ENCODE measurements around the gene CUL4A.

The CUL4A gene

DNA sequence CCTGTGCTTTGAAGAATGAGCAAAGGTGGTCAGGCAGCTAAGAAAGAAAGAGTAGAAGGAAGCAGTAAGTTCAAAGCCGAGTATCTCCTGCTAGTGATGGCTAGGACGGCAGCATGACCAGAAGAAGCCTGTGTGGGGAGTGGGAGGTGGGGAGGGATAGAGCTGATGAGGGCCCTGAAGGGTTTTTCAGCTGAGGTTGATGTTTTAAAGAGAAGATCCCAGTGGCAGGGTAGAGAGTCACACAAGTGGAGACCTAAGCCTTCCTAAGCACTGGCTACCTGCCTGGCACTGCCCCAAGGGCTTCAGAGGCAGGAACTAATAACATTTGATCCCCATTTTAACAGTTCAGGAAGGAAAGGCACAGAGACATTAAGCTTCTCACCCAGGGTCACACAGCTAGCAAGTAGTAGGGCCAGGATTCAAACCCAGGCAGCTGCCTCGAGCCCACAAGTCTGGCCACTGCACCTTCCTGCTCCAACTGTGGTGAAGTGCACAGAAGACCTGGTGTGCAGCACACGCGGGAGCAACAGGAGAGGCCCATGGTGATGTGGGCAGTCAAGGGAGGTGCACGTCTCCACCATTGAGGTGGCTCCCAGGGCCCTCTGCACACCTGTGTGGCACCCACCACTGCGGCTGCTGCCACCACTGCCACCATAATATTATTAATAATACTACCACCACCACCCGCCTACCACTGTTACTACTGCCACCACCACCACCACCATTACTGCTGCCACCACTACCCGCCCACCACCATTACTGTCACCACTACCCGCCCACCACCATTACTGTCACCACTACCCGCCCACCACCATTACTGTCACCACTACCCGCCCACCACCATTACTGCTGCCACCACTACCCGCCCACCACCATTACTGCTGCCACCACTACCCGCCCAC is 22.1 kb downstream of the CUL4A start:
- DNase-seq (ENCODE audit: extremely low spot score): no peak
- ChIA-PET CTCF (no interaction called here), POLR2A (no interaction called here)
- TF ChIP-seq PKNOX1 (IDR thresholded peaks at IDR 0.05) (no peak), SP1 (IDR thresholded peaks at IDR 0.05) (no peak), FOXA1 (IDR thresholded peaks at IDR 0.05) (no peak), FOXK2 (IDR thresholded peaks at IDR 0.05) (no peak), CTBP1 (IDR thresholded peaks at IDR 0.05; ENCODE audit: borderline replicate concordance) (no peak), TARDBP (IDR thresholded peaks at IDR 0.05) (no peak), ZNF384 (IDR thresholded peaks at IDR 0.05) (no peak), ARNT (IDR thresholded peaks at IDR 0.05) (no peak), L3MBTL2 (conservative IDR thresholded peaks at IDR 0.05) (no peak), NFRKB (IDR thresholded peaks at IDR 0.05) (no peak), BHLHE40 (IDR thresholded peaks at IDR 0.05; ENCODE audit: borderline replicate concordance) (no peak)

GRCh38 chr13:113232208-113233003 is 23.0 kb downstream of the CUL4A start:
- CTCF ChIA-PET: no interaction called here
- POLR2A ChIA-PET: no interaction called here
- TF ChIP-seq CTBP1 (IDR thresholded peaks at IDR 0.05; ENCODE audit: borderline replicate concordance) (no peak), ARNT (IDR thresholded peaks at IDR 0.05) (no peak), SP1 (IDR thresholded peaks at IDR 0.05) (no peak), HDGF (IDR thresholded peaks at IDR 0.05; ENCODE audit: borderline replicate concordance) (no peak), LEF1 (IDR thresholded peaks at IDR 0.05; ENCODE audit: borderline replicate concordance) (no peak), FOXA1 (IDR thresholded peaks at IDR 0.05) (no peak), FOXK2 (IDR thresholded peaks at IDR 0.05) (no peak)
- DNase-seq (ENCODE audit: extremely low spot score): no peak

DNA sequence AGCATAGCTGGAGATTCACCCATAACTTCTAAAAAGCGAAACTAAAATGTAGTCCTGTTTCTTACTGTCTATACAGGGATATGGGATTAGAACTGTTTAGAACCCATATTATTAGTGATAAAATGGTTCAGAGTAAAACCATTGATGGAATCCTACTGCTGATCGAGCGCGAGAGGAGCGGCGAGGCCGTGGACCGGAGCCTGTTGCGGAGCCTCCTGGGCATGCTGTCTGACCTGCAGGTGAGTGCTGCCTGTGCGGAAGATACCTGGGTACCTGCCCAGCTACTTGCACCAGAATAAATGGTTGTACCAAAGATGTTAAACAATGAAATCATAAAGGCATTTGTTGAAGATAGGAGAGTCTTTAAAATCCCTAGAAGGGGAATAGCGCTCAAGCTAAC is 23.7 kb downstream of the CUL4A start:
- POLR2A ChIA-PET: no interaction called here
- DNase-seq (ENCODE audit: extremely low spot score): no peak
- no peak for TF ChIP-seq LEF1 (IDR thresholded peaks at IDR 0.05; ENCODE audit: borderline replicate concordance)
- no peak for TF ChIP-seq HDGF (IDR thresholded peaks at IDR 0.05; ENCODE audit: borderline replicate concordance)
- TF ChIP-seq ELF4 (IDR thresholded peaks at IDR 0.05): no peak
- TF ChIP-seq NFRKB (IDR thresholded peaks at IDR 0.05): no peak
- TF ChIP-seq ZNF384 (IDR thresholded peaks at IDR 0.05): no peak
- no peak for TF ChIP-seq L3MBTL2 (conservative IDR thresholded peaks at IDR 0.05)
- TF ChIP-seq FOXA1 (IDR thresholded peaks at IDR 0.05): no peak
- no peak for TF ChIP-seq SUZ12 (IDR thresholded peaks at IDR 0.05)
- TF ChIP-seq FOXM1 (IDR thresholded peaks at IDR 0.05; ENCODE audit: borderline replicate concordance): no peak
- TF ChIP-seq FOXK2 (IDR thresholded peaks at IDR 0.05): no peak
- TF ChIP-seq ARNT (IDR thresholded peaks at IDR 0.05): no peak
- TF ChIP-seq PKNOX1 (IDR thresholded peaks at IDR 0.05): no peak
- no peak for TF ChIP-seq TARDBP (IDR thresholded peaks at IDR 0.05)
- no peak for TF ChIP-seq SP1 (IDR thresholded peaks at IDR 0.05)
- TF ChIP-seq BHLHE40 (IDR thresholded peaks at IDR 0.05; ENCODE audit: borderline replicate concordance): no peak
- TF ChIP-seq CTBP1 (IDR thresholded peaks at IDR 0.05; ENCODE audit: borderline replicate concordance): no peak
- CTCF ChIA-PET: no interaction called here

- ChIA-PET POLR2A (no interaction called here), CTCF (interaction anchor here (0.6 kb wide), 1 partner anchor 126 kb away, joined by 8 read pairs; no protein-coding TSS in a partner anchor)
- TF ChIP-seq CTBP1 (IDR thresholded peaks at IDR 0.05; ENCODE audit: borderline replicate concordance) (no peak), PKNOX1 (IDR thresholded peaks at IDR 0.05) (no peak), SUZ12 (IDR thresholded peaks at IDR 0.05) (no peak), FOXA1 (IDR thresholded peaks at IDR 0.05) (no peak), L3MBTL2 (conservative IDR thresholded peaks at IDR 0.05) (no peak), ELF4 (IDR thresholded peaks at IDR 0.05) (no peak), HDGF (IDR thresholded peaks at IDR 0.05; ENCODE audit: borderline replicate concordance) (no peak), BHLHE40 (IDR thresholded peaks at IDR 0.05; ENCODE audit: borderline replicate concordance) (no peak), SP1 (IDR thresholded peaks at IDR 0.05) (no peak), FOXM1 (IDR thresholded peaks at IDR 0.05; ENCODE audit: borderline replicate concordance) (no peak)
- DNase-seq (ENCODE audit: extremely low spot score): no peak
Observed at GRCh38 chr13:113238536-113238935, 29.1 kb downstream of the CUL4A start.

DNA sequence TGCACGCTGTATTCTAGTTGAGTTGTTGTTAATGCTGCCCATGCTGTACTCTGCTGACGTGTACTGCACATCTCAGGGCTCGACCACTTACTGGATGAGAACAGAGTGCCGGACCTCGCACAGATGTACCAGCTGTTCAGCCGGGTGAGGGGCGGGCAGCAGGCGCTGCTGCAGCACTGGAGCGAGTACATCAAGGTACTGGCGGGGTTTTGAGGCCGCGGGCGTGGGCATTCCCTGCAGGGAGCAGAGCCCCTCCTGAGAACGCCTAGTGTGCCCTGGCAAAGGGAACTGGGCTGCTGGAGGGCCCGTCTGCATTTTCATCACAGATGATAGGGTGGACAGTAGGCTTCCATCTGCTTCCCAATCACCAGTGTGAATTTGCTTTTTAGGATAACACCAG is 29.9 kb downstream of the CUL4A start:
- no peak for DNase-seq (ENCODE audit: extremely low spot score)
- ChIA-PET CTCF (no interaction called here), POLR2A (no interaction called here)
- TF ChIP-seq PKNOX1 (IDR thresholded peaks at IDR 0.05) (no peak), HDGF (IDR thresholded peaks at IDR 0.05; ENCODE audit: borderline replicate concordance) (no peak), ARNT (IDR thresholded peaks at IDR 0.05) (no peak), SP1 (IDR thresholded peaks at IDR 0.05) (no peak), FOXA1 (IDR thresholded peaks at IDR 0.05) (no peak), FOXK2 (IDR thresholded peaks at IDR 0.05) (no peak), ELF4 (IDR thresholded peaks at IDR 0.05) (no peak), FOXM1 (IDR thresholded peaks at IDR 0.05; ENCODE audit: borderline replicate concordance) (no peak), CTBP1 (IDR thresholded peaks at IDR 0.05; ENCODE audit: borderline replicate concordance) (no peak), SUZ12 (IDR thresholded peaks at IDR 0.05) (no peak), TARDBP (IDR thresholded peaks at IDR 0.05) (no peak), NFRKB (IDR thresholded peaks at IDR 0.05) (no peak), ZNF384 (IDR thresholded peaks at IDR 0.05) (no peak), BHLHE40 (IDR thresholded peaks at IDR 0.05; ENCODE audit: borderline replicate concordance) (no peak), L3MBTL2 (conservative IDR thresholded peaks at IDR 0.05) (no peak), LEF1 (IDR thresholded peaks at IDR 0.05; ENCODE audit: borderline replicate concordance) (no peak)
